ACC112 (cell line): ENCODE results near the gene CLEC3B.

Source experiments
- H2AFZ ChIP-seq: fragments of 200-600 bp; sonication (generic); one replicate; pipeline ENCODE4 v1.6.0; 2017; ENCODE audit warnings: antibody characterized with exemption, low read length; ENCODE audit not compliant: unreplicated experiment
- H3K27ac ChIP-seq: fragments of 200-600 bp; sonication (generic); 2 replicates; pipeline ENCODE4 v1.5.1; 2014; ENCODE audit warnings: low read depth, mild to moderate bottlenecking, antibody characterized with exemption, low read length, moderate library complexity
- H3K27me3 ChIP-seq: fragments of 200-600 bp; sonication (generic); 2 replicates; pipeline ENCODE4 v1.6.1; 2014; ENCODE audit warnings: mild to moderate bottlenecking, antibody characterized with exemption, low read length, moderate library complexity, mixed read lengths; ENCODE audit not compliant: insufficient read depth
- H3K36me3 ChIP-seq: fragments of 200-600 bp; sonication (generic); 2 replicates; pipeline ENCODE4 v1.6.1; 2016; ENCODE audit warnings: mild to moderate bottlenecking, antibody characterized with exemption, low read length, moderate library complexity, mixed read lengths; ENCODE audit not compliant: insufficient read depth
- H3K4me1 ChIP-seq: fragments of 200-600 bp; sonication (generic); one replicate; pipeline ENCODE4 v1.6.1; 2016; ENCODE audit warnings: low read length, mixed read lengths; ENCODE audit not compliant: insufficient read depth, unreplicated experiment, control insufficient read depth
- H3K4me3 ChIP-seq: fragments of 200-600 bp; sonication (generic); 2 replicates; pipeline ENCODE4 v1.5.1; 2014; ENCODE audit warnings: mild to moderate bottlenecking, low read depth, low read length
- H3K79me2 ChIP-seq: fragments of 200-600 bp; sonication (generic); one replicate; pipeline ENCODE4 v1.6.0; 2016; ENCODE audit warnings: low read length; ENCODE audit not compliant: control insufficient read depth, unreplicated experiment, insufficient read depth

Gene CLEC3B

DNA sequence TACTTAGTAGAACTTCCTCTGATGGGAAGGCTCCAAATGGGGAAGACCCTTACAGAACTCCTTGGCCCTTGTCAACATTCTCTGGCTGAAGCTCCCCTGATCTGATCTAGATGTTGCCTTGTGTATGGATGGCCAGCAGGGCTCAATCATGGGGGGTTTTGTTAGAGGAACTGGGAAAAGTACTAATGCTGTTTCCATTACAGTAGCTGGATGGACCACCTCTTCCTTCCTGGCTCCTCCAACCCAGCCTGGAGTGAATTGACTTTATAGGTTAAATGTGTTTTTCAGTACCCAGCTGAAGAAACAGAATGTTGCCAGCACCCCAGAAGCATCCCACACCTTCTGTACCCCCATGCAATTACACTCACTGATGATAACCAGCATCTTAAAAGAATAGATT is 22.7 kb upstream of the CLEC3B start:
- H2AFZ ChIP-seq: no peak overlapping the region
- no peaks in the 10 kb centered on the region for H3K79me2 ChIP-seq
- peaks cover 12% of the 10 kb centered on the region for H3K4me1 ChIP-seq
- no peaks in the 10 kb centered on the region for H3K27me3 ChIP-seq
- no peak overlapping the region for H3K4me3 ChIP-seq
- H3K27ac ChIP-seq: no peak overlapping the region
- H3K36me3 ChIP-seq: peaks cover 51% of the 10 kb centered on the region

DNA sequence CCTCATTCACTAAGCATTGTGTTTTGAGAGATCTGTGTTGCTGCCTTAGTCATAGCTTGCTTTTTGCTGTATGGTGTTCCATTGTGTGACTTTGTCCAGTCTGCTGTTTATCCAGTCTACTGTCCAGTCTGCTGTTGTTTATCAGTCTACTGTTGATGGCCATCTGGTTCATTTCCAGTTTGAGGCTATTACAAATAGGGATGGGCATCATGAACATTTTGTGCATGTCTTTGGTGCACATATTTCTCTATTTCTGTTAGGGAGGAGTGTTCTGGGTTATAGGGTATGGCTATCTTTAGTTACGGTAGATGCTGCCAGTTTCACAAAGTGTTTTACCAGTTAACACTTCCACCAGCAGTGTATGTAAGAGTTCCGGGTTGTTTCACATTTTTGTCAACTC is 22.2 kb upstream of the CLEC3B start:
- Histone ChIP-seq H3K27ac (no peak overlapping the region), H3K4me3 (no peak overlapping the region), H3K27me3 (no peaks in the 10 kb centered on the region), H2AFZ (no peak overlapping the region), H3K4me1 (peaks cover 16% of the 10 kb centered on the region), H3K36me3 (peaks cover 46% of the 10 kb centered on the region), H3K79me2 (no peaks in the 10 kb centered on the region)

GRCh38 chr3:45007091-45007490 is 19.0 kb upstream of the CLEC3B start:
- Histone ChIP-seq H3K36me3 (peaks cover 32% of the 10 kb centered on the region), H3K27ac (no peak overlapping the region), H3K4me1 (peaks cover 37% of the 10 kb centered on the region), H2AFZ (no peak overlapping the region), H3K79me2 (no peaks in the 10 kb centered on the region), H3K27me3 (no peaks in the 10 kb centered on the region), H3K4me3 (no peak overlapping the region)

GRCh38 chr3:45008117-45008516 is 18.0 kb upstream of the CLEC3B start:
- H3K36me3 ChIP-seq: peaks cover 27% of the 10 kb centered on the region

GRCh38 chr3:45009868-45010267 is 16.2 kb upstream of the CLEC3B start:
- no peaks in the 10 kb centered on the region for H3K79me2 ChIP-seq
- peaks cover 54% of the 10 kb centered on the region for H3K4me1 ChIP-seq
- no peaks in the 10 kb centered on the region for H3K27me3 ChIP-seq
- no peak overlapping the region for H2AFZ ChIP-seq
- H3K27ac ChIP-seq: peak overlapping the region; percentile 93
- H3K4me3 ChIP-seq: no peak overlapping the region
- peaks cover 20% of the 10 kb centered on the region for H3K36me3 ChIP-seq

More at GRCh38 chr3:45008117-45008516, 18.0 kb upstream of the CLEC3B start:
- Histone ChIP-seq H2AFZ (no peak overlapping the region), H3K27me3 (no peaks in the 10 kb centered on the region), H3K4me3 (no peak overlapping the region), H3K27ac (peak overlapping the region; percentile 20), H3K79me2 (no peaks in the 10 kb centered on the region), H3K4me1 (peaks cover 47% of the 10 kb centered on the region)

DNA sequence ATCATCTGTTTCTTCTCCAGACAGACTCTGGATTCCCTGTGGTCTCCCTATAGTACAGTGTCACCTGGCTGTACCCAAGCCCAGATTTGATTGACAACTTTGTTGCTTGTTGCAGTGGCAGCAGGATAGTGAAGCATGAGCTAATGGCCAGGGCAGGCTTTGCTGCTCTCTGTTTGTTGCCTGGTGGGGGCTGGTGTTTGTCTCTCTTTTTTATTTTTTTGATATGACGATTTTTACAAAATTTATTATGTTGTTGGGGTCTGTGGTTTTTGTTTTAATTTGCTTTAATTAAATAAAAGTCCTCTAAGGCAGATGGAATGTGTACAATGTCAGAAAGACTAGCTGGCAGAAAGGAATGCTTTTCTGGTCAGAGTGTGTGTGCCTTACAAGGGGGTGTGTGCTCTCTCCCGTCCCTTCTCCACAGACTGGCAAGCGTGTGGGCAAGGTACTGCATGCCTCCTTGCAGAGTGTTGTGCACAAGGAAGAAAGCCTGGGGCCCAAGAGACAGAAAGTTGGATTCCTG is 15.2 kb upstream of the CLEC3B start:
- Histone ChIP-seq H3K36me3 (peaks cover 19% of the 10 kb centered on the region), H3K27ac (peak overlapping the region; percentile 93), H3K4me1 (peaks cover 54% of the 10 kb centered on the region), H3K27me3 (no peaks in the 10 kb centered on the region), H3K4me3 (peak overlapping the region; percentile 45), H3K79me2 (no peaks in the 10 kb centered on the region), H2AFZ (no peak overlapping the region)

GRCh38 chr3:45011756-45012508 is 14.2 kb upstream of the CLEC3B start:
- H3K4me3 ChIP-seq: peak overlapping the region; percentile 45
- peak overlapping the region; percentile 93 for H3K27ac ChIP-seq
- no peaks in the 10 kb centered on the region for H3K27me3 ChIP-seq
- peaks cover 21% of the 10 kb centered on the region for H3K36me3 ChIP-seq
- H3K79me2 ChIP-seq: no peaks in the 10 kb centered on the region
- no peak overlapping the region for H2AFZ ChIP-seq
- H3K4me1 ChIP-seq: peaks cover 54% of the 10 kb centered on the region

- no peaks in the 10 kb centered on the region for H3K27me3 ChIP-seq
- no peak overlapping the region for H2AFZ ChIP-seq
- no peaks in the 10 kb centered on the region for H3K79me2 ChIP-seq
- peaks cover 21% of the 10 kb centered on the region for H3K36me3 ChIP-seq
- H3K4me1 ChIP-seq: peaks cover 51% of the 10 kb centered on the region
- no peak overlapping the region for H3K4me3 ChIP-seq
- H3K27ac ChIP-seq: peak overlapping the region; percentile 93
These were observed 13.5 kb upstream of the CLEC3B start for GRCh38 chr3:45012577-45012976.

DNA sequence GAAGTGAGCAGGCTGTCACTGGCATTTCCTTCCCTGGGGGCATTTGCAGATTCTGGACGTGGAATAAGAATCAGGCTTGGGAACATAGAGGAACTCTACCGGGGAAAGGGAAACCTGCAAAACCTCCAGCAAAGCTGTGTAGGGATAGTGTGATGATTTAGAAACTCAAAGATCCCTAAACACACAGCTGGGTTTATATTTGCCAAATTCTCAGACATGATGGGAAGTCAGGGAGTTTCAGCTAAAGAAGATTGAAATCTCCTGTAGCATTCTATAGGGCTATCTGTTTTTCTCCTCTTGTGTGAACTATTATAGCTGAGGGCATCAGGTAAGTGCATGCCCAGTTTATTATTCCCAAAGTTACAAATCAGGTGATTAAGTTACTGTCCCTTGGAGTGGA is 9.2 kb upstream of the CLEC3B start:
- Histone ChIP-seq H3K4me1 (peaks cover 18% of the 10 kb centered on the region), H3K36me3 (peaks cover 21% of the 10 kb centered on the region), H3K27ac (no peak overlapping the region), H3K27me3 (no peaks in the 10 kb centered on the region), H3K79me2 (no peaks in the 10 kb centered on the region), H3K4me3 (no peak overlapping the region), H2AFZ (no peak overlapping the region)

DNA sequence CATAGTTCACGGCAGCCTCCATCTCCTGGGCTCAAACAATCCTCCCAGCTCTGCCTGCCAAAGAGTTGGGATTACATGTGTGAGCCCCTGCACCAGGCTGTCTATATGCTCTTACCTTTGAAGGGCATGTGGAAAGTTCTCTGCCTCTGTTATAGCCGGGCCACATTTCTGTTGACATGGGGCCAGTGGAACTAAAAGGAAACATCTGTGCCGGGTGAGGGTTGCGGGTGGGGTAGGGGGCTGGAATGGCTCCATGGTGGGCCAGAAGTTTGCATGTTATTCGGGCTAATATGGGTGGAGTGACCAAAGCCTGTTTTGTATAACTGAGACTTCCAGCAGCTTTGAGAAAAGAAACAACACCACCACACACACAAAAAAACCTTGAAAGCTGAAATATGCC is 8.3 kb upstream of the CLEC3B start:
- Histone ChIP-seq H3K27me3 (no peaks in the 10 kb centered on the region), H3K27ac (no peak overlapping the region), H2AFZ (no peak overlapping the region), H3K36me3 (peaks cover 19% of the 10 kb centered on the region), H3K79me2 (no peaks in the 10 kb centered on the region), H3K4me1 (peaks cover 10% of the 10 kb centered on the region), H3K4me3 (no peak overlapping the region)

GRCh38 chr3:45020534-45020933 is 5.6 kb upstream of the CLEC3B start:
- Histone ChIP-seq H3K79me2 (no peaks in the 10 kb centered on the region), H3K27me3 (no peaks in the 10 kb centered on the region), H3K4me3 (no peak overlapping the region), H2AFZ (no peak overlapping the region), H3K36me3 (0 out of 2 replicates have a peak, but pooled peaks cover 4% of the 10 kb centered on the region), H3K4me1 (peaks cover 9% of the 10 kb centered on the region), H3K27ac (no peak overlapping the region)
